ENCODE results near the gene ANTXRL. TPM values are rescaled to one million over a fixed set of nuclear protein-coding genes. Genes with fewer than 3 reads are reported as not detected.

ANTXRL gene
- polyA plus RNA-seq, 1 donor from 2014 or later: not detected

GRCh38 chr10:46290101-46290886, 3.5 kb downstream of the ANTXRL start:
- H2AFZ ChIP-seq (ENCODE audit: low read depth, low read length): no peak overlapping the region
- no peak overlapping the region for H3K4me3 ChIP-seq (ENCODE audit: low read length)
- no peak overlapping the region for H3K27ac ChIP-seq (ENCODE audit: low read length)
- H3F3A ChIP-seq (ENCODE audit: insufficient read depth, low read length, poor library complexity, severe bottlenecking): no peaks in the 10 kb centered on the region
- H4K20me1 ChIP-seq (ENCODE audit: insufficient read depth): no peaks in the 10 kb centered on the region
- no peaks in the 10 kb centered on the region for H3K36me3 ChIP-seq (ENCODE audit: insufficient read depth, low read length)
- no peaks in the 10 kb centered on the region for H3K79me2 ChIP-seq (replicated peaks; ENCODE audit: insufficient read depth, low read length)
- H3K9me3 ChIP-seq (ENCODE audit: low read length): no peaks in the 10 kb centered on the region
- no peak overlapping the region for H3K9ac ChIP-seq (ENCODE audit: low read length)
- TF ChIP-seq CTCF (IDR thresholded peaks at IDR 0.05; ENCODE audit: poor library complexity, severe bottlenecking): no peak
- no peak for TF ChIP-seq REST (IDR thresholded peaks at IDR 0.05; ENCODE audit: borderline replicate concordance)
- no peak for TF ChIP-seq MXI1 (conservative IDR thresholded peaks at IDR 0.05; ENCODE audit: poor library complexity, severe bottlenecking)
- no peak for TF ChIP-seq POLR2AphosphoS5 (IDR thresholded peaks at IDR 0.05)
- TF ChIP-seq RAD21 (conservative IDR thresholded peaks at IDR 0.05): no peak
- TF ChIP-seq SMC3 (conservative IDR thresholded peaks at IDR 0.05; ENCODE audit: poor library complexity): no peak
- TF ChIP-seq EZH2 (IDR thresholded peaks at IDR 0.05; ENCODE audit: borderline replicate concordance, insufficient read depth, low read length, poor library complexity, severe bottlenecking): no peak
- TF ChIP-seq EP300 (conservative IDR thresholded peaks at IDR 0.05; ENCODE audit: poor library complexity, severe bottlenecking): no peak
- no peak for TF ChIP-seq TAF1 (IDR thresholded peaks at IDR 0.05; ENCODE audit: low read depth)
- H3K27me3 ChIP-seq (ENCODE audit: insufficient read depth, low read depth, low read length): peaks cover 11% of the 10 kb centered on the region
- no peaks in the 10 kb centered on the region for H3K9me2 ChIP-seq (ENCODE audit: insufficient read depth, low read length)
- no peak overlapping the region for H3K4me2 ChIP-seq (ENCODE audit: low read length)

GRCh38 chr10:46291817-46292572, 5.2 kb downstream of the ANTXRL start:
- Histone ChIP-seq H4K20me1 (ENCODE audit: insufficient read depth) (no peaks in the 10 kb centered on the region), H3K79me2 (replicated peaks; ENCODE audit: insufficient read depth, low read length) (no peaks in the 10 kb centered on the region), H3K4me3 (ENCODE audit: low read length) (no peak overlapping the region), H3K9ac (ENCODE audit: low read length) (no peak overlapping the region), H3K4me2 (ENCODE audit: low read length) (no peak overlapping the region), H3K9me3 (ENCODE audit: low read length) (no peaks in the 10 kb centered on the region), H3K9me2 (ENCODE audit: insufficient read depth, low read length) (no peaks in the 10 kb centered on the region), H3K27me3 (ENCODE audit: insufficient read depth, low read depth, low read length) (no peaks in the 10 kb centered on the region), H3K27ac (ENCODE audit: low read length) (no peak overlapping the region), H3F3A (ENCODE audit: insufficient read depth, low read length, poor library complexity, severe bottlenecking) (no peaks in the 10 kb centered on the region), H2AFZ (ENCODE audit: low read depth, low read length) (no peak overlapping the region), H3K36me3 (ENCODE audit: insufficient read depth, low read length) (no peaks in the 10 kb centered on the region)
- no peak for TF ChIP-seq TAF1 (IDR thresholded peaks at IDR 0.05; ENCODE audit: low read depth)
- no peak for TF ChIP-seq POLR2AphosphoS5 (IDR thresholded peaks at IDR 0.05)
- TF ChIP-seq EZH2 (IDR thresholded peaks at IDR 0.05; ENCODE audit: borderline replicate concordance, insufficient read depth, low read length, poor library complexity, severe bottlenecking): no peak
- no peak for TF ChIP-seq EP300 (conservative IDR thresholded peaks at IDR 0.05; ENCODE audit: poor library complexity, severe bottlenecking)
- no peak for TF ChIP-seq RAD21 (conservative IDR thresholded peaks at IDR 0.05)
- TF ChIP-seq SMC3 (conservative IDR thresholded peaks at IDR 0.05; ENCODE audit: poor library complexity): no peak
- TF ChIP-seq CTCF (IDR thresholded peaks at IDR 0.05; ENCODE audit: poor library complexity, severe bottlenecking): no peak
- no peak for TF ChIP-seq MXI1 (conservative IDR thresholded peaks at IDR 0.05; ENCODE audit: poor library complexity, severe bottlenecking)
- no peak for TF ChIP-seq REST (IDR thresholded peaks at IDR 0.05; ENCODE audit: borderline replicate concordance)

All from neural cell (in vitro differentiated cells).